Stimulated activated CD8-positive, alpha-beta memory T cell treated with anti-CD3 and anti-CD28 coated beads, Interleukin-12 subunit alpha, Interleukin-12 subunit beta, amount 100 ng/mL, for 4 hours (primary cell): ENCODE data around the gene CORO2B.
"Not testable (repeated sequence)": the region's sequence is repeated elsewhere in the genome, so short reads cannot be mapped to it uniquely, and the experiment has no call there.

Source experiments
- DNase-seq: peaks from one replicate; pipeline ENCODE4 v3.0.0-alpha.2; 2020; ENCODE audit warnings: low read depth

Gene CORO2B

DNA sequence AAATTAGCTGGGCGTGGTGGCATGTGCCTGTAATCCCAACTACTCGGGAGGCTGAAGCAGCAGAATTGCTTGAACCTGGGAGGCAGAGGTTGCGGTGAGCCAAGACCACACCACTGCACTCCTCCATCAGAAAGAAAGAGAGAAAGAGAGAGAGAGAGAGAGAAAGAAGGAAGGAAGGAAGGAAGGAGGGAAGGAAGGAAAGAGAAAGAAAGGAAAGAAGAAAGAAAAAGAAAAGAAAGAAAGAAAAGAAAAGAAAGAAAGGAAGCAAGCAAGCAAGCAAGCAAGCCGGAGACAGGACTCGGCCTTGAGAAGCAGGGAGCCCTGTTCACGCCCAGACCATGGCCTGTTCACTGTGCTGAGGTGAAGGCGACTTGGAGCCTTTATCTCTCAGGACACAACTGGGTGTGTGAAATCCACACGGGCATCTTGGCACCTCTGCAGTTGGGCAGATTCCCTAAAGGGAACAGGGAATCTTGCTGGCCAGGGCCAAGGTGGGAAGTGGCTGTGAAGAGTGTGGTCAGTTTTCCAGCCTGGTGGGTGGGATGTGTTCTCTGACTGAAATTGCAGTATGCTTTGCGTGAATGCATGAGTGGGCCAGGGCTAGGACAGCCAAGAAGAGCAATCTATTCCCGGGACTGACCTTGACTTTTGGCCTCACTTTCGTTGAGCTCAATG is 90.3 kb downstream of the CORO2B start:
- no peak for DNase-seq

DNA sequence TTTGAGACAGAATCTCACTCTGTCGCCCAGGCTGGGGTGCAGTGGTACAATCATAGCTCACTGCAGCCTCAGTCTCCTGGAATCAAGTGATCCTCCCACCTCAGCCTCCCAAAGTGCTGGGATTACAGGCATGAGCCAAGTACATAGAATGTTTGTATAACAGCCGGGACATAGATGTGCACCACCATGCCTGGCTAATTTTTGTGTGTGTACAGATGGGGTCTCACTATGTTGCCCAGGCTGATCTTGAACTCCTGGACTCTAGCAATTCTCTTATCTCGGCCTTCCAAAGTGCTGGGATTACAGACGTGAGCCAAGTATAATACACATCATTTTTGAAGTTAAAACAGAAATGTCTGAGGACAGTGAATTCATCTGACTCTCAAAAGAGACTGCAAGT is 93.5 kb downstream of the CORO2B start:
- DNase-seq, result no peak

DNA sequence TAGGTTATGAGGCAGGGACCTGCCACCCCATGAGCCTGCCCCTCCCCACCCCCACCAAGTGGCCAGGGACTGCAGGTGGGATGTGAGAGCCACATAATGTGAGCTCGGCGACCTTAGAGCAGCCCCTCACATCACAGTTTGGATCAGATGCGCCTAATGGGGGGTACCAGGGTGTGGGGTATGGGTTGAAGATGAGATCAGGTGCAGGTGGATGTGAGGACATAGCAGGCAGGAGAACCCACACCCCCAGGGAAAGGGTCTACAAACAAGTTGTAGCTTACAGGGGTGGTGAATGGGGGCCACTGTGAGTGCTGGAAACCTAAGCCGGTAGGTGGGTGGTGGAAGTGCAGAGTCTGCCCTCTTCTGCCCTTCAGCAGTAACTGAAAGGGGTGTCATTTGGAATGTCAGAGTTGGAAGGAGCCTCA is 94.0 kb downstream of the CORO2B start:
- no peak for DNase-seq

DNA sequence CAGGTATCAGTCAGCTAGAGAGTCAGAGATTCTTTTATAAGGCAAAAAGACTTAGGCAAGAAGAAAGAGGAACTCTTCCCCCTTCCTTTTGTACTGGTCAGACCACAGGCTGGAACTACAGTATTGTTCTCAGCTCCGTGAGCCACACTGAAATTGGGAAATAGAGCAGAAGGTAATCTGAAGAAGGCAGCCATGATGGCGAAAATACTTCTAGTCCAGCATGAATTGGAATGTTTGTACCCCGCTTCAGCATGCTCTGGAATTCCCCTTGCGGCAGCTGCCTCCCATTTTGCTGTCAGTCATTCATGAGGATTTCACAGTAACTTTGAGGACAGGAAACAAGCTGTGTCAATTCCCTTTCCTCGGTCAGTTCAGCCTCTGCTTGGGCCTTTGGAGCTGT is 96.2 kb downstream of the CORO2B start:
- DNase-seq, result no peak

DNA sequence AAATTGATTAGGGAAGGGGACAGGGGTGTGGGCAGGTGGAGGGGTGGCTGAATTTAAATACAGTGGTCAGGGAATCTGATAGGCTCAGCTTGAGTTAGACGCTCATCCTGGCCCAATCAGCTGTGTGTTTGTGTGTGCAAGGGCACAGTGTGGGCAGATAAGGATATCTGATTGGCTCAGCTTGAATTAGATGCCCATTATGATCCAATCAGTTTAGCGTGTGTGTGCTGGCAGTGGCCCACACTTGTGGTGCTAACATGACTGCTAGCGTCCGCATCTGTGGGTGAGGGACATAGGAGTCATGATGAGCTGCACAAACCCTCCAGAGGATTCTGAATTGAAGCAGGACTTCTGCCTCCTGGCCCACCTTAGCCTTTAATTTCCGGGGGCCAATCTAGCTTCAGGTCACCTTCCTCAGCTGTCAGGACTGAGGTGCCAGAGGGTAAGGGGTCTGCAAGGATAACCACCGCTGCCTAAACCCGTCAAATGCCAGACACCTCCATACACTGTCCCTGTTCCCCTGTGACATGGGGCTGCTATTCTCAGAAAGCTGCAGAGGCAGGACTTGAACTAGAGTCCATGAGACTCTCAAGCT is 97.3 kb downstream of the CORO2B start:
- DNase-seq, result no peak

DNA sequence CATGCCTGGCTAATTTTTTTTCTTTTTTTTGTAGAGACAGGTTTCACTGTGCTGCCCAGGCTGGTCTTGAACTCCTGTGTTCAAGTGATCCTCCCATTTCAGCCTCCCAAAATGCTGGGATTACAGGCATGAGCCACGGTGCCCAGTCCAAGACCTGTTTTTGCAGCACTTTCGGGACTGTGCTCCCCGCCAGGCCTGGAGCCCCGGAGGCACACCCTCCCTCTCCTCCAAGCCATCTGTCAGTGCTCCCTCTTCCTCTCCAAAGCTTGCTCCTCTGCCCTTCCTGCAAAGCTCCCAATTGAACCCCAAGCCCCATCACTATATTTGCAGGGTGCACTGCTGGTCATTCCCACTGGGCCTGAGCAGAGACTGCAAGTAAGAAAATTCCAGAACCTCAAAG is 98.1 kb downstream of the CORO2B start:
- no peak for DNase-seq

DNA sequence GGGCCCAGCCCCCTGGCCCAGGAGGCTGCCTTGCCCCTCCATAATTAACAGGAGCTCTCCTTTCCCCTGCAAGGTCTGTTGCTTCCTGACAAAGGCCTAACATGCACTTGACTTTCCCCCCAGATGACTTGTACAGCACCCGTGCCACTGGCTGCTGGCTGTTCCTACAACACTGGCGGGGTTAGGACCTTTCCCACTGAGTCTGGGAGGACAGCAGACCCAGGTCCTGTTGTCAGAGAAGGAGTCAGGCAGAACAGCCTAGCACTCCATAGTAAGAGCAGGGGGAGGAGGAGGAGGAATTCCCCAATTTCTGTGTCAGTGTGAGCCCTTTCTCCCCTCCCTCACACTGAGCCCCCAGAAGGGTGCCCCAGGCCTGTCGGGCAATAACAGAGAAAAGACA is 99.2 kb downstream of the CORO2B start:
- DNase-seq, result no peak

DNA sequence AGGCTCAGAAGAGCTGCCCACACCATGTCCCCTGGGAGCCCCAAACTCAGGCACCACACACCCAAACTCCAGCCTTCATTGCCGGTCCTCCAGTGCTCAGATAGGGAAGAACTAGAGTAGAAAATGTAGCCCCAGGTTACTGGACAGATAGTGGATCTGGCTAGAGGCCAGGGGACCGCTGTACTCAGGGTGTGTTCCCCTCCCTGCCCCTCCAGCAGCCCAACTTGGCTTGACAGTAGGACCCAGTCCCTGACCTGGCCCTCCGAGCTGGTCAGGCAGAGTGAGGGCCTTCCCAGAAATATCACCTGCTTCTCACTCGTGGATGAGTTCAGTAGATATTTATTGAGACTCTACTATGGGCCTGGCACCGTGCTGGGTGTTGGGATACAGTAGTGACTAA is 100.0 kb downstream of the CORO2B start:
- DNase-seq, result no peak

DNA sequence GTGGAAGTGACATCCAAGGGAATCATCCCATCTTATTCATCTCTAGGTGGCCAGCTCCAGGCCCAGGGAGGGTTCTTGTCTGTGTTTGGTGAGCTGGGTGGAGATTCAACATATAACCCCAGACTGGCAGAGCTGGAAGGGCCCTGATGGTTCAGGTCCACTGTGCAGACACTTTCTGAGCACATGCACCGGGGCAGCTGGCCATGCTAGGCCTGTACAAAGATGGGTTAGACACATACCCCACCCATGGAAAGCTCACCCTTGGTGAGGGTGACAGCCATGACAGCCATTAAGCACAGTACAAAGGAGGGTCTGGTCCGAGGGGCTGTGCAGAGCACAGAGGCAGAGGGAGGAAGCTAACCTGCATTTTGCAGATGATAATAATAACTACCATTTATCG is 100.4 kb downstream of the CORO2B start:
- DNase-seq, result no peak

DNA sequence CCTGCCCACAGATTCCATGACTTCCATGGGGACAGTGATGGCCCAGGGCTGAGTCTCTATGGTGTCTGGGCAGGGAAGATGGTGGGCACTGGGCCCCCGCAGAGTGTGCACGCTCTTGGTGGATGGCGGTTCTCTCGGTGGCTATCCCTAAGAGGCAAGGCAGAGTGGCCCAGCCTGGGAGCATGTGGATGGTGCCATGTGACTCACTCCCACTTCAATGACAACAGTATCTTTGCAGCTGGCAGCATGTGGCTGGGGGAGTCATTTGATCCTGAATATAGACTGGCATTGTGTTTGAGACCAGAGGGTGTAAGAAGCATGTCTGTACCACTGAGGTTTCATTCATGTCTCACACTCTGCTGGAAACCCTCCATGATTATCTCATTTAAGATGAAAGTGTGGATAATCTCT is 101.2 kb downstream of the CORO2B start:
- DNase-seq, result no peak

DNA sequence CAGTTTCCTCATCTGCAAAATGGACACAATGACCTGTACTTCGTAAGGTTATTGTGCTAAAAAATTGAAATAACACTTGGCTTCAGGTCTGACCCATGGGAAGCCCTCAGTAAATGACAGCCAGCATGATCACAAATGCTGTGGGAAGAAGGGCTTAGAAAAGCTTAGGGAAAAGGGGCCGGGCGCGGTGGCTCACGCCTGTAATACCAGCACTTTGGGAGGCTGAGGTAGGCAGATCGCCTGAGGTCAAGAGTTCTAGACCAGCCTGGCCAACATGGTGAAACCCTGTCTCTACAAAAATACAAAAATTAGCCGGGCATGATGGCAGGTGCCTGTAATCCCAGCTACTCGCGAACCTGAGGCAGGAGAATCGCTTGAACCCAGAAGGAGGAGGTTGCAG is 102.0 kb downstream of the CORO2B start:
- DNase-seq, result not testable (repeated sequence)

DNA sequence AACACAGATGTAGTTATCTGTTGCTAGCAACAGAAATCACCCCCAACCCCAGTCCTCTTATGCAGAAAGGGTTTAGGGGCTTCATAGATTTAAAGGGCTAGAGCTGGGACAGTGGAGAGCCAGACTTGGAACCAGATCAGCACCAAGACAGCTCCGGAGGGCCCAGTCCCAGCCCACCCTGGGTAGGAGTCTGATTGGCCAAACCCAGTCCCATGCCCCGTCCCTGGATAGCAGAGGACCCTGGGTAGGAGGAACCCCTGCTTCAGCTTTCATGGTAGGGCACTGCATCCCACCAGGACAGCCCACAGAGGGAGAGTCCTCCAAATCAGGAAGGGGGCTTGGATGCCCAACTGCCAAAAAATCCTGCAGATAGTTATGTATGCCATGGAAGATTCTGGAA is 103.0 kb downstream of the CORO2B start:
- DNase-seq, result no peak

DNA sequence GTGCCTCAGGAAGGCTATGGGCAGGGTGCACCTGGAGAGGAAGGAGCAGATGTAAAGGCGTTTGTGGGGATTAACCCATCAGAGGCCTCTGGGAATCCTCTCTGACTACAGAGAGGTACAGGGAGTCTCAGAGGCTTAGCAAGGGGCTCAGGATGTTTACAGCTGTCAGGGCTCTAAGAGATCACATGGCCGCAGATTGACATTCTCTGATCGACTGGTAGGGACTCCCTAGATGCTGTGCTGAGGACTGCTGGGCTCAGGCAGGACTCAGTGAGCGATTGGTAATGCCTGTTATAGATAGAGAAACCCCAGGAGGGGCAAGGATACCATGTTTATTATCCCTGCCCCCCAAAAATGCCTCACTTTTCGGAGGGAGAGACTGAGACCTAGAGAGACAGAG is 103.5 kb downstream of the CORO2B start:
- DNase-seq, result no peak

DNA sequence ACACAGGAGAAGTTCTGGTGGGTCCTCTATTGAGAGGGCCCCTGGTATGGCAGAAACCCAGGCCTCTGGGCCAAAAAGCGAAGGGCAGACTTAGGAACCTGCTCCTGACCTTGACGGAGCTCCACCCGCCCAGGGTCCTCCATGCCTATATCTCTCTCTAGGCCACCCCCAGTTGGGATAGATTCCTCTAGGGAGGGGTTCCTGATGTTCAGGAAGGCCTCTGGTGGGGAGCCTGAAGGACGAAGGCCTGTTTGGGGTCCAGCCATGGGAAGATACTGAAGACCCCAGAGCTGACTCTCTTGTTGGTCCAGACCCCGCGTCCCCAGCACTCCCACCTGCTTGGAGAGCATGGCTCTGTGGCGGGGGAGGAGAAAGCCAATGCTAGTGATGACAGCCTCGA is 104.2 kb downstream of the CORO2B start:
- no peak for DNase-seq

DNA sequence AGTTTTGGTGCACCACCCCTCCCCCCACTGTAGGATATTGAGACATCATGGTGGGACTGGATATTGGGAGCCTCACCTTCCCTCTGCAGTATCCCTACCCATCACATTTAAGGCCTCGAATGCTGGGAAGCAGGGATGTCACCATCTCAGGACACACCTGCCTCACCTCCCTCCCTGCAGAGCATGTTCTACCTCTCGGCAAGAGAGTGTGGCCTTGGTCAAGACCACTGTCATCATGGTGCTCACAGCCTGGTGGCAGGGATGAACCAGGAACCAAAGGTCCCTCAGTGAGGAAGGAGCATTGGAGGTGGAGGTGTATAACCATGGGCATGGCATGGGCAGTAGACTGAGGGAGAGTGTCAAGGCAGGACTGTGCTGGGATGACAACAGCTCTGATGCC is 104.8 kb downstream of the CORO2B start:
- no peak for DNase-seq

DNA sequence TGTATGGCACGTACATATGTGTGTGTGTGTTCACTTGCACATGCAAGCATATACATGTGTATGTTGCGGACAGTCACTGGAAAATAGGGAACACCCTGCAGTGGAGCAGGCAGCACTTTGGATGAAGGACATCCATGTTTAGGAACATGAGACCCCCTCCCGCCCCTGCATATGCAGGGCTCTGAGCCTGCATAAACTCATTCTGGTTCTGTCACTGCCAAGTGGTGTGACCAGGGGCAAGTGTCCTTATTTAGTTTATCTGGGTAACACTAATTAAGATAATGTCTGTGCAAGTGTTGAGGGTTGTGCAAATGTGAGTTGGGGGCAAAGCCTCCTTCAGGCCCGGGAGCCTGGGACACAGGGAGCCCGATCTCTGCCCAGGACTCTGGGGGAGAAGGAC is 105.7 kb downstream of the CORO2B start:
- DNase-seq, result no peak

DNA sequence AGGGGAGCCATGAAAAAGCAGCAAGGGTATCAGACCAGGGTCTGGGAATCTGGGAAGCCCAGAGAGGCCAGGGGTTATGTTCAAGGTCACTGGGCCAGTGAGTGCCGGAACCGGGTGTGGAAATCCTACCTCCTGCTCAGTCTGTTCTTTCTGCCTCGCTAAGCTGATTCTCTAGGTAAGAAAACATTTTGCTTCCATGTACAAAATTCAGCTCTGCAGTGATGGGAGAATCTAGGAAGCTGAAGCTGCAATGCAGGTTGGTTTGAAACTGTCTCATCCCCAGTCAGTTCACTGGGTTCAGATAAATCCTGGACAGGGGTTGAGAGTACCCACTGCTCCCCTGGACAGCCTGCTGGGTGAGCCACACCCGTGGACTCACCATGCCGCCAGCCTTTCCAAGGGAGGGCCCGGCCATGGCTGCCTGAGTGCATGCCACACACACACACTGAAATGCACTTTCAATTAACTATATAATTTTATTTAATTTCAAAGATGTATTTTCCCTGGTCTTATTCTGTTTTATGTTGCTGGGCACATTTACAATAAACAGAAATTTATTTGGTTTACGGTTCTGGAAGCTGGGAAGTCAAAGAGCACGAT is 108.4 kb downstream of the CORO2B start:
- DNase-seq, result no peak

DNA sequence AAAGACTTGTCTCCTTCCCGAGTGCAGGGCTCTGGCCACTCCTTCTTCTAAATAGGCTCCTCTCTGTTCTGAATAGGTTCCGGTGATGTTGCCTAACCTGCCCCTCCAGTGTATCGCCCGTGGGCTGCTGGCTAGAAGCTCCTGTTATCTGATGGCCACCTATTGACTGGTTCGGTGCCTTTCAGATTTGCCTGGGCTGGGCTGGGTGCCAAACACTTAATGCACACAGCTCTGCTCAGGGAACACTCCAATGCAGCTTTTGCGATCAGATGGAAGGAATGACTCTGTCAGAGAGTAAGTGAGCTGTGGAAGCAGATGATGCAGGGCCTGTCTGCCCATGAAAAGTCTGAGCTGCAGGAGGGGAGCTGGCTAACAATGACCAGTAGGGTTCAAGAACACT is 112.9 kb downstream of the CORO2B start:
- no peak for DNase-seq

DNA sequence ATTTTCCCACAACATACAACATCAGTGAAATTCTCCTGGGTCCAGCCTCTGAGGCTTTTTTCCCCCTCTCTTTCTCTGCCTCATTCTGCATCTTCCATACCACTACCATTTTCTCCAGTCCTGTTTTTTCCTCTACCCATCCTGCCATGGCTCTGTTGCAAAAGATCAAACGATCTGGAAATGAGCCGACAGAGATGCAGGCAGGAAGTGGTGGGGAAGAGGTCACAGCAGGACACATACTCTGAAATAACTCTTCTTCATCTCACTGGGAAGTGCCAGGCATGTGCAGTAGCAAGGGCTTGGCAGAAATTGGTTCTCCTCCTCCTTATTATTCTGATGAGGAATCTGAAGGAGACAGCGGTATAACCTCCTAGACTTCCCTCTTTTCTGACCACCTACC is 114.3 kb downstream of the CORO2B start:
- no peak for DNase-seq

DNA sequence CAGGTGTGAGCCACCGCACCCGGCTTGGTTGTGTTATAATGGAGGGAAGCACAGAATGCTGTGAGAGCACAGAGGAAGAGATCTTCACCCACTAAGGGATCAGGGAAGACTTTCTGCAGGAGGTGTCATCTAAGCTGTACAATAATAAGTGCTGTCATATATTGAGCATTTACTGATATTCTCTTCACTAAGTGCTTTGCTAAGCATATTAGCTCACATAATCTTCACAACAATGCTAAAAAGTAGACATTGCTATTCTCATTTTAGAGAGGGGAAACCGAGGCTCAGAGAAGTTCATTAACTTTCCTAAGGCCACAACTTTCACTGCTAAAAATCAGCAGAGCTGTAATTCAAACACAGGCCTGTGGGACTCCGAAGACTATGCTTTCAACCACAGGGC is 115.3 kb downstream of the CORO2B start:
- no peak for DNase-seq

DNA sequence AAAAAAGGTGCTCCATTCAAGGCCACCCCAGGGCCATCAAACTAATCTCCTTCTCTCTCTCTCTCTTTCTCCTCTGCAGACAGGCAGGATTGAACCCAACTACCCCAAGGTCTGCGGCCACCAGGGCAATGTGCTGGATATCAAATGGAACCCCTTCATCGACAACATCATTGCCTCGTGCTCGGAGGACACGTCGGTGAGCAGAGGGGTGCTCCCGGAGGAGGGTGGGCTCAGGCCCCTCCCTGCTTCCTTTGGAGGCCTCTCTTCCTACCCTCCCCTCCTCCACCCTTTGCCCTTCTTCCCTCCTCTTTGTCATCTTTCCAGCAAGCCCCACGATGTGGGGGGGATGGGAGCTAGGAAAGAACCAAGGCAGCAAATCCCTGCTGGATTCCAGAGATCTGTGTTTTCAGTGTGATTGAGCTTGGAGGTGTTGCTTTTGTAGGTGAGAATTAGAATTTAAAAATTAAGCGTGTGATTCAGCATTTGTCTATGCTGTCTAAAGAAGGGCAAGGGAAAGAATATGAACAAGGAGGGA is 116.3 kb downstream of the CORO2B start:
- no peak for DNase-seq

DNA sequence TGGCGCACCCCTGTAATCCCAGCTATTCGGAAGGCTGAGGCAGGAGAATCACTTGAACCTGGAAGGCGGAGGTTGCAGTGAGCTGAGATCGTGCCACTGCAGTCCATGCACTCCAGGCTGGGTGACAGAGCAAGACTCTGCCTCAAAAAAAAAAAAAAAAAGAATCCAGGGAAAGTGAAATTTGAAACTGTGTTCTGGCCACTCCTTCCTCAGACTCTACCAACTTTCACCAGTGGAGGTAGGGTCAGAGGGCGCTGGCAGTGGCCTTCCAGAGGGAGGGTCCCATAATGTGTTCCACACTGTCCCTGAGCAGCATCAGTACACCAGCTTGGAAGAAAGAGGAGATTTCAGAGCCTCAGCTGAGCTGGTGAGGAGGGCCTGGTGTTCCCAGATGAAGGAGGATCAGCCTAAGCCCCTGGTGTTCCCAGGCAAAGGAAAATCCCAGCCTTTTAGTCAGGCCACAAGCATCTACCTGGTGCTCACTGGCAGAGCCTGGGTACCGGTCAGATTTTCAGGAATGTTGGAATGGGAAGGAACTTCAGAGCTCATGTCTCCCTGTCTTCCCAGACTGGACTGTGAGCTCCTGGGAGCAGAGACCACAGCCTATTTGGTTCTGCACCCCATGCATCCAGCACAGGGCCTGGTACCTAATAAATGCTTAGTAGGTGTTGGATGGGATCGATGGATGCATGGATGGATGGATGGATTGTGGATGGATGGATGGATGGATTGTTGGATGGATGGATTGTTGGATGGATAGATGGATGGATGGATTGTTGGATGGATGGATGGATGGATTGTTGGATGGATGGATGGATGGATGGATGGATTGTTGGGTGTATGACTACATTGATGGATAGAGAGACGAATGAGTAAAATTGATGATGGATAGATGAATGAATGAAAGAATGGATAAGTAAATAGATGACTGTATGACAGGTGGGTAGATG is 117.9 kb downstream of the CORO2B start:
- DNase-seq, result no peak
